Ectodermal cell (in vitro differentiated cells): ENCODE measurements around the gene MAP4K2.

Experiments used
- H3K27ac ChIP-seq: 2 replicates; pipeline ENCODE4 v1.7.0; 2013; ENCODE audit warnings: mild to moderate bottlenecking, low read depth, low read length; ENCODE audit not compliant: insufficient read depth, poor library complexity, severe bottlenecking
- H3K27me3 ChIP-seq: 2 replicates; pipeline ENCODE4 v1.7.0; 2013; ENCODE audit warnings: mild to moderate bottlenecking, low read length; ENCODE audit not compliant: insufficient read depth, control insufficient read depth, poor library complexity, severe bottlenecking
- H3K36me3 ChIP-seq: one replicate; pipeline ENCODE4 v1.7.0; 2013; ENCODE audit warnings: low read length; ENCODE audit not compliant: control insufficient read depth, insufficient read depth
- H3K4me1 ChIP-seq: one replicate; pipeline ENCODE4 v1.7.0; 2013; ENCODE audit warnings: low read length; ENCODE audit not compliant: control insufficient read depth, insufficient read depth
- H3K4me3 ChIP-seq: 2 replicates; pipeline ENCODE4 v1.7.0; 2013; ENCODE audit warnings: low read depth, low read length, control low read depth; ENCODE audit not compliant: insufficient read depth
- H3K9me3 ChIP-seq: 2 replicates; pipeline ENCODE4 v1.7.0; 2013; ENCODE audit warnings: mild to moderate bottlenecking, low read length, moderate library complexity; ENCODE audit not compliant: control insufficient read depth
- WGBS, 2 experiments: methylation state at CpG; one replicate each; pipeline ENCODE4 v1.1.7; 2013; ENCODE audit warnings: missing lambda C conversion rate in 2 of 2; 5-methylcytosine and 5-hydroxymethylcytosine counted together

Gene MAP4K2

GRCh38 chr11:64765851-64766665 is 37.0 kb downstream of the MAP4K2 start:
- H3K27me3 ChIP-seq: no peaks in the 10 kb centered on the region
- no peaks in the 10 kb centered on the region for H3K9me3 ChIP-seq
- H3K4me3 ChIP-seq: no peak overlapping the region
- no peak overlapping the region for H3K27ac ChIP-seq
- peaks cover 59% of the 10 kb centered on the region for H3K36me3 ChIP-seq
- 93% methylated on average over 30 to 34 of the region's 42 CpGs for WGBS, 2 experiments
- peaks cover 44% of the 10 kb centered on the region for H3K4me1 ChIP-seq

DNA sequence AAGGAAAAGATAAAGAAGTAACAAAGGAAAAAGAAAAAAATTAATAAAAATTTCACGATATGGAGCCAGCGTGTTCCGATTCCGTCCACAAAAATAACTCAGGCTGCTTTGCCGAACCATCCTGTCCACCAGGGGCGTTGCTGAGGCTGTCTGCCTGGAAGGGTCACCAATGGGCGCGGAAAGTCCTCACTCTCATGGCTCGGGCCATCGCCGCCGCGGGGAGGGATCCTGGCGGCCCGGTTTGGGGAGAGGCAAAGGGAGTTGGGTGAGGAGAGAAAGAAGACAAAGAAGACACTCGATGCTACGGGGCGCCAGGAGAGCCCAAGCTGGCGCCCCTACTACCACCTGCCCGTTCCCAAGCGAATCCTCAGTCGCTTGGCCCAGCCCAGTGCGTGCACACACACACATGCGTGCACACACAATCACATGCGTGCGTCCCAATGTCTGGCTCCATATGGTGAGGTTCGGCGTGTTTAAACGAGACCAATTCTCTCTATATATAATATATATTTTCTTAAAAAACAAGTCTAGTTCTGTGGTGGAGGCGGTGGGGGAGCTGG is 37.6 kb downstream of the MAP4K2 start:
- peaks cover 52% of the 10 kb centered on the region for H3K36me3 ChIP-seq
- no peak overlapping the region for H3K27ac ChIP-seq
- peaks cover 51% of the 10 kb centered on the region for H3K4me1 ChIP-seq
- H3K9me3 ChIP-seq: no peaks in the 10 kb centered on the region
- no peaks in the 10 kb centered on the region for H3K27me3 ChIP-seq
- WGBS, 2 experiments: 92 to 93% methylated on average over 27 of the region's 30 CpGs
- no peak overlapping the region for H3K4me3 ChIP-seq

DNA sequence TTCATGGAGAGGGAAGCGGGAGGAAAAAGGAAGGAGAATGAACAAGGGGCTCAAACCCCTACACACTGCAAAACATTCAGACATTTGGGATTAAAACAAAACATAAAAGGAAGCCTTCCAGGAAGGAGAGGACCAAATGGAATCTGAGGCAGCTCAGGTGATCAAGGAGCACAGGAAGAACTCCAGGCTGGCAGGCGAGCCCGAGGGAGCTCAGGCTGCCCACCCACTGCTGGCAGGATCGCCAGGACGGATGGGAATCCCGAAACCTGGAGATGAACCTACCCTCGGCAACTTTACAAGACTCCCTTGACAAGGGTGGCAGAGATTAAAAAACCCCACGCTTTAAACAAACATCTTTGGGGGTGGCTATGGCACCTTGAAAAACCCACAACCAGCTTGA is 38.3 kb downstream of the MAP4K2 start:
- Histone ChIP-seq H3K27me3 (no peaks in the 10 kb centered on the region), H3K27ac (no peak overlapping the region), H3K36me3 (peaks cover 45% of the 10 kb centered on the region), H3K9me3 (no peaks in the 10 kb centered on the region), H3K4me3 (no peak overlapping the region), H3K4me1 (peaks cover 57% of the 10 kb centered on the region)
- WGBS, 2 experiments: 94 to 96% methylated on average over 7 to 8 of the region's 8 CpGs

DNA sequence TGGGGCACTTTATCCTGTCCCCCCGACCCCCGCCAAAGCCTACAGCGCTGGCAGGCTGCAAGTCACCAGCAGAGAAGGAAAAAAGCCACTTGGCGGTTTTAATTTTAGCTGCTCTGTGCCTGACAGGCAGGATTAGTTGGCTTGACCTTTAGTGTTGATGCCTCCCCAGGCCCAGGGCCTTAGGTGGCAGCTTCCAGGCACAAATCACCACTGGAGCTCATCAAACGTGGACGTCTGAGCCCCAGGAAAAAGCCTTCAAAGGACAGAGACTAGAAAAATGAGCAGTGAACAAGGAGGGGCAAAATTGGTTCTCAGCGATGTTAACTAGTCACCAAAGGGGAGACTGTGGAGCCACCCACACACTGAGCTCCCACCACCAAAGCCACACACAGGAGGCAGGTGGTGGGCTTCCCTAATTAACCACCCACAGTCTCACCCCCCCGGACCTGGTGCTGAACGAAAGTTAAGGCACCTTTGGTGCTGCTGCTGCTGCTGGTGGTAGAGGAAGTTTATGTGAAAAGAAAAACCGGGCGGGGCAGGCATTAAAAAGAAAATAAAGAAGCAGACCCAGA is 38.9 kb downstream of the MAP4K2 start:
- Histone ChIP-seq H3K9me3 (no peaks in the 10 kb centered on the region), H3K4me1 (peaks cover 64% of the 10 kb centered on the region), H3K4me3 (no peak overlapping the region), H3K36me3 (peaks cover 39% of the 10 kb centered on the region), H3K27me3 (no peaks in the 10 kb centered on the region), H3K27ac (peak overlapping the region; percentile 78)
- WGBS, 2 experiments: 56 to 62% methylated on average over 9 to 11 of the region's 11 CpGs

- peak overlapping the region; percentile 78 for H3K27ac ChIP-seq
- H3K9me3 ChIP-seq: no peaks in the 10 kb centered on the region
- no peaks in the 10 kb centered on the region for H3K27me3 ChIP-seq
- H3K4me3 ChIP-seq: no peak overlapping the region
- peaks cover 34% of the 10 kb centered on the region for H3K36me3 ChIP-seq
- H3K4me1 ChIP-seq: peaks cover 66% of the 10 kb centered on the region
- 50 to 53% methylated on average over 6 of the region's 6 CpGs for WGBS, 2 experiments
Measured at GRCh38 chr11:64763526-64764039, 39.4 kb downstream of the MAP4K2 start.

- no peaks in the 10 kb centered on the region for H3K27me3 ChIP-seq
- H3K27ac ChIP-seq: peak overlapping the region; percentile 78
- H3K4me3 ChIP-seq: no peak overlapping the region
- H3K4me1 ChIP-seq: peaks cover 66% of the 10 kb centered on the region
- no peaks in the 10 kb centered on the region for H3K9me3 ChIP-seq
- WGBS, 2 experiments: 29 to 32% methylated on average over 11 to 13 of the region's 13 CpGs
- H3K36me3 ChIP-seq: peaks cover 27% of the 10 kb centered on the region
Measured at GRCh38 chr11:64762674-64763525, 40.1 kb downstream of the MAP4K2 start.

DNA sequence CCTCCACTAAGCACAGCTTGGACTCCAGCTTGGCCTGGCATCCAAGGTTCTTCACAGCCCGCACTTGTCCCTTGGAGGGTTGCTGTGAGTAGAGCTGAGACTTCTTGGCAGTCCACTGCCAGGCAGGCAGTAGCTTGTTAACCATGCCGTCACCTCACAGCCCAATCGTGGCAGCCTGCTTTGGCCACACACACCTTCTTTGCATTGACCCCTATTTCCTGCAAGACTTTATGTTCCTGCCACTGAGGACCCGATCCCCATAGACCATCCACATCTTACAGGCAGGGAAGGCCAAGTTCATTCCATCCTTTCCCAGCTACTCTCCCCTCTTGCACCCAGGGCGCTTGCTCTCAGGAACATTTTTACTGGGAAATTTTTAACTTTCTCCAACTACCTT is 40.7 kb downstream of the MAP4K2 start:
- H3K9me3 ChIP-seq: no peaks in the 10 kb centered on the region
- H3K4me3 ChIP-seq: no peak overlapping the region

DNA sequence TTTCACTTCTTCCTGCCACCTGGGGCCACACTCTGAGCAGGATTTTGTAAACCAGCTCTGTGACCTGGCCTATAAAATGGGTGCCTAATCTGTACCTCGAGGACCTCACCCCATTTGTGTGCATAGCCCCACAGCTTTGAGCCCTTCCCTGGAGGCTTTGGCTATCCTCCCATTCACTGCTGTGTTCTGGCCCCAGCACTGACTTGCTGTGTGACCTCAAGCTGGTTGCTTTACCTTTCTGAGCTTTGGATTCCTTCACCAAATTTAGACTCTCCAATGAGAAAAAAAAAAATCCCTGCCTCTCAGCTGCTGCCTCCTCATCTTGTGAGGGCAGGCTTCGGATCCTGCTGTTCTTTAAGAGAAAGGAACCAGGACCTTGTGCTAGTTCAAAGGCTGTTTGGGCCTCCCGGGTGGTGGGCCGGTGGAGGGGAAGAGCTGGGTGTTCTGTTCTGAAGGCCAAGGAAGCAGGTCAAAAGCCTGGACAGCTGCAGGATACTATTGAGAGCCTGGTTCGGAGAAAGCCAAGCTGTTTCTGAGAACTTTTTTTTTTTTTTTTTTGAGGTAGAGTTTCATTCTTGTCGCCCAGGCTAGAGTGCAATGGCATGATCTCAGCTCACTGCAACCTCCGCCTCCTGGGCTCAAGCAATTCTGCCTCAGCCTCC is 42.1 kb downstream of the MAP4K2 start:
- 61 to 70% methylated on average over 7 of the region's 7 CpGs for WGBS, 2 experiments
- peaks cover 58% of the 10 kb centered on the region for H3K4me1 ChIP-seq

More for the DNA sequence above, 40.7 kb downstream of the MAP4K2 start:
- WGBS, 2 experiments: 71 to 80% methylated on average over 5 of the region's 5 CpGs
- no peaks in the 10 kb centered on the region for H3K27me3 ChIP-seq
- peaks cover 64% of the 10 kb centered on the region for H3K4me1 ChIP-seq
- no peak overlapping the region for H3K27ac ChIP-seq
- H3K36me3 ChIP-seq: peaks cover 21% of the 10 kb centered on the region

More for the DNA sequence above, 42.1 kb downstream of the MAP4K2 start:
- Histone ChIP-seq H3K4me3 (no peak overlapping the region), H3K27me3 (no peaks in the 10 kb centered on the region), H3K36me3 (peaks cover 11% of the 10 kb centered on the region), H3K9me3 (no peaks in the 10 kb centered on the region), H3K27ac (peak overlapping the region; percentile 6)
